KMS-11 (cell line): ENCODE results near the gene WBP11.

Source experiments
- H2AFZ ChIP-seq: fragments of 200-600 bp; sonication (generic); 2 replicates; pipeline ENCODE4 v1.6.1; 2016; ENCODE audit warnings: antibody characterized with exemption, mixed run types, low read depth
- H3K27ac ChIP-seq: fragments of 200-600 bp; sonication (generic); 2 replicates; pipeline ENCODE4 v1.6.1; 2016; ENCODE audit warnings: mild to moderate bottlenecking, mixed run types
- H3K27me3 ChIP-seq: fragments of 200-600 bp; sonication (generic); 2 replicates; pipeline ENCODE4 v1.6.1; 2017; ENCODE audit warnings: mild to moderate bottlenecking, low read depth, mixed run types, moderate library complexity; ENCODE audit not compliant: insufficient read depth
- H3K36me3 ChIP-seq: fragments of 200-600 bp; sonication (generic); 2 replicates; pipeline ENCODE4 v1.6.1; 2017; ENCODE audit warnings: mild to moderate bottlenecking, mixed run types; ENCODE audit not compliant: insufficient read depth
- H3K4me1 ChIP-seq: fragments of 200-600 bp; sonication (generic); 2 replicates; pipeline ENCODE4 v1.6.1; 2016; ENCODE audit warnings: mild to moderate bottlenecking, low read depth, mixed run types; ENCODE audit not compliant: poor library complexity, severe bottlenecking
- H3K4me2 ChIP-seq: fragments of 200-600 bp; sonication (generic); 2 replicates; pipeline ENCODE4 v1.7.0; 2016; ENCODE audit warnings: mild to moderate bottlenecking, mixed run types
- H3K4me3 ChIP-seq: fragments of 200-600 bp; sonication (generic); IDR thresholded peaks from 2 replicates; pipeline ENCODE4 v1.6.1; 2017; ENCODE audit warnings: low read depth, low read length, mixed read lengths; ENCODE audit not compliant: insufficient read depth
- H3K79me2 ChIP-seq: fragments of 200-600 bp; sonication (generic); 2 replicates; pipeline ENCODE4 v1.6.1; 2016; ENCODE audit warnings: low read depth, mixed run types; ENCODE audit not compliant: insufficient read depth
- H3K9ac ChIP-seq: fragments of 200-600 bp; sonication (generic); 2 replicates; pipeline ENCODE4 v1.6.1; 2016; ENCODE audit warnings: mild to moderate bottlenecking, mixed run types
- H4K20me1 ChIP-seq: fragments of 200-600 bp; sonication (generic); 2 replicates; pipeline ENCODE4 v1.6.1; 2016; ENCODE audit warnings: mild to moderate bottlenecking, mixed run types; ENCODE audit not compliant: insufficient read depth
- TF ChIP-seq, protein P1 (sequence below): fragments of 200-600 bp; sonication (generic); conservative IDR thresholded peaks from 2 replicates; pipeline ENCODE4 v1.6.1; 2017; ENCODE audit warnings: low read depth, mild to moderate bottlenecking, antibody characterized with exemption, low read length, moderate library complexity, mixed read lengths

Gene WBP11

GRCh38 chr12:14776236-14776961, 26.9 kb downstream of the WBP11 start:
- Histone ChIP-seq H3K4me2 (no peak overlapping the region), H3K27ac (no peak overlapping the region)

DNA sequence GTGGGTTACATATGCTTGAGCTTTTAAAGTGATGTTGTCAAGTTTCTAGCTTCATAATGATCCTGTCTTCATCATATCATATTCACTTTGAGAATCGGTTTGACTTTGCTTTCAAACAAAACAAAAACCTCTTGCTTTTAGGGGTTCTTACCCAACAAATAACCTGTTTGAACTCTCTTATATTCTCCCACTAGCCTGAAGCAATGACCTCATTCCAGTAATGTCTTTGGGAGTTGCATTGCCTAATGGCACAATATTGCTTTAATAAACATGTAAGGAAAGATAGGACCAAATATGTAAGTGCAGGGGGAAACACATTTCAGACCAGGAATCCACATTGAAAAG, 27.7 kb downstream of the WBP11 start:
- TF ChIP-seq, protein P1, sequence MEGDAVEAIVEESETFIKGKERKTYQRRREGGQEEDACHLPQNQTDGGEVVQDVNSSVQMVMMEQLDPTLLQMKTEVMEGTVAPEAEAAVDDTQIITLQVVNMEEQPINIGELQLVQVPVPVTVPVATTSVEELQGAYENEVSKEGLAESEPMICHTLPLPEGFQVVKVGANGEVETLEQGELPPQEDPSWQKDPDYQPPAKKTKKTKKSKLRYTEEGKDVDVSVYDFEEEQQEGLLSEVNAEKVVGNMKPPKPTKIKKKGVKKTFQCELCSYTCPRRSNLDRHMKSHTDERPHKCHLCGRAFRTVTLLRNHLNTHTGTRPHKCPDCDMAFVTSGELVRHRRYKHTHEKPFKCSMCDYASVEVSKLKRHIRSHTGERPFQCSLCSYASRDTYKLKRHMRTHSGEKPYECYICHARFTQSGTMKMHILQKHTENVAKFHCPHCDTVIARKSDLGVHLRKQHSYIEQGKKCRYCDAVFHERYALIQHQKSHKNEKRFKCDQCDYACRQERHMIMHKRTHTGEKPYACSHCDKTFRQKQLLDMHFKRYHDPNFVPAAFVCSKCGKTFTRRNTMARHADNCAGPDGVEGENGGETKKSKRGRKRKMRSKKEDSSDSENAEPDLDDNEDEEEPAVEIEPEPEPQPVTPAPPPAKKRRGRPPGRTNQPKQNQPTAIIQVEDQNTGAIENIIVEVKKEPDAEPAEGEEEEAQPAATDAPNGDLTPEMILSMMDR = no peak
- Histone ChIP-seq H3K36me3 (no peaks in the 10 kb centered on the region), H3K4me3 (no peak overlapping the region), H3K79me2 (no peaks in the 10 kb centered on the region), H3K27me3 (no peaks in the 10 kb centered on the region), H3K27ac (no peak overlapping the region), H4K20me1 (no peaks in the 10 kb centered on the region), H3K9ac (no peak overlapping the region), H2AFZ (no peak overlapping the region), H3K4me1 (peaks cover 7% of the 10 kb centered on the region), H3K4me2 (no peak overlapping the region)

More at GRCh38 chr12:14776236-14776961, 26.9 kb downstream of the WBP11 start:
- no peaks in the 10 kb centered on the region for H3K27me3 ChIP-seq
- no peaks in the 10 kb centered on the region for H4K20me1 ChIP-seq
- no peaks in the 10 kb centered on the region for H3K79me2 ChIP-seq
- peaks cover 7% of the 10 kb centered on the region for H3K4me1 ChIP-seq
- no peaks in the 10 kb centered on the region for H3K36me3 ChIP-seq
- H3K9ac ChIP-seq = no peak overlapping the region
- H3K4me3 ChIP-seq = no peak overlapping the region
- TF ChIP-seq, protein P1 = peak; percentile 28
- H2AFZ ChIP-seq = no peak overlapping the region

DNA sequence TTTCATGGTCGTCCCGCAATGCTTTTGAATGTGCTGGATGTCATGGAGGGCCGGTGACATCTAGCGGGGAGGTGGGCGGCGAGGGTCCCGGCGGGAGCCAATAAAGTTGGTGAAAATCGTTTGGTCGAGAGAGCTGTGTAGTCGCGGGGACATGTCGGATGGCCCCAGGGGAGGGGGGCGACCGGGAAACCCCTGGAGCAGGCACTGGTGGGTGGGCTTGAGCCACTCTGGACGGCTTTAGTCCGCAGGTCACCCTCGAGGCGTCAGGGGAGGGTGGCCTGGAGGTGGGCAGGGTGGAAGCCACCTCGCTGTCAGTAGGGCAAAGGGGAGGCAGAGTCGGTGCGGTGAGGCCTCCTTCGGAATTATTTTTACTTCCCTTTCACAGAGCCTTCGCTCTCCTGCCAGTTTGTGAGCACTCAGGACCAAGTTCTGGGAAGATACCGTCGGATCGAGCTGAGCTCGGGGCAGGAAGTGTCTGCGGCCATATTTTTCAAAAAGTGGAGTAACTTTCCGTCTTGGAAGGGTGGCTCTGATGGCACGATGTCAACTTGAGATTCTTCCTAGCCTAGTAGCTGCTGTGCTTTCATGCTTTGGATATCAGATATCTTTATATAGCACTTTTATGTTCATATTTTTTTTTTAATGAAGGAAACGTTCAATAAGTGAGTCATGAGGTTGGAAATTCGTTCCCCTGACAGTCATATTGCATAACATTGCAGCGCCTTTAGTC, 28.2 kb downstream of the WBP11 start:
- no peaks in the 10 kb centered on the region for H4K20me1 ChIP-seq
- no peaks in the 10 kb centered on the region for H3K79me2 ChIP-seq
- no peaks in the 10 kb centered on the region for H3K27me3 ChIP-seq
- no peak overlapping the region for H3K4me2 ChIP-seq
- peaks cover 7% of the 10 kb centered on the region for H3K4me1 ChIP-seq
- TF ChIP-seq, protein P1 = no peak
- H3K9ac ChIP-seq = no peak overlapping the region
- H3K4me3 ChIP-seq = no peak overlapping the region
- no peaks in the 10 kb centered on the region for H3K36me3 ChIP-seq
- H2AFZ ChIP-seq = no peak overlapping the region
- H3K27ac ChIP-seq = no peak overlapping the region

GRCh38 chr12:14774074-14774905, 29.0 kb downstream of the WBP11 start:
- H3K9ac ChIP-seq = no peak overlapping the region
- no peaks in the 10 kb centered on the region for H3K36me3 ChIP-seq
- TF ChIP-seq, protein P1 = no peak
- H2AFZ ChIP-seq = no peak overlapping the region
- peaks cover 7% of the 10 kb centered on the region for H3K4me1 ChIP-seq
- no peak overlapping the region for H3K27ac ChIP-seq
- H4K20me1 ChIP-seq = no peaks in the 10 kb centered on the region
- H3K27me3 ChIP-seq = no peaks in the 10 kb centered on the region
- H3K79me2 ChIP-seq = 0 out of 2 replicates have a peak, but pooled peaks cover 3% of the 10 kb centered on the region
- H3K4me2 ChIP-seq = no peak overlapping the region
- no peak overlapping the region for H3K4me3 ChIP-seq
